ENCODE results near the gene CYFIP1.

The CYFIP1 gene

GRCh38 chr15:22915866-22916515 lies 64.2 kb downstream of the CYFIP1 start:
- no peak for DNase-seq

- DNase-seq, result no peak
Measured at GRCh38 chr15:22913646-22914380, 66.4 kb downstream of the CYFIP1 start.

GRCh38 chr15:22912256-22912655 lies 67.9 kb downstream of the CYFIP1 start:
- DNase-seq, result no peak

- no peak for DNase-seq
Measured at GRCh38 chr15:22911306-22911705, 68.9 kb downstream of the CYFIP1 start.

- no peak for DNase-seq
Measured at GRCh38 chr15:22908830-22909229, 71.3 kb downstream of the CYFIP1 start.

GRCh38 chr15:22907161-22907950 lies 72.8 kb downstream of the CYFIP1 start:
- no peak for DNase-seq

- no peak for DNase-seq
Measured at GRCh38 chr15:22904736-22905135, 75.4 kb downstream of the CYFIP1 start.

- no peak for DNase-seq
Measured at GRCh38 chr15:22903961-22904534, 76.1 kb downstream of the CYFIP1 start.

GRCh38 chr15:22903427-22903826 lies 76.7 kb downstream of the CYFIP1 start:
- DNase-seq, result no peak

- DNase-seq, result no peak
Measured at GRCh38 chr15:22902981-22903380, 77.2 kb downstream of the CYFIP1 start.

- no peak for DNase-seq
Measured at GRCh38 chr15:22902578-22902977, 77.6 kb downstream of the CYFIP1 start.

- DNase-seq, result no peak
Measured at GRCh38 chr15:22902046-22902445, 78.1 kb downstream of the CYFIP1 start.

GRCh38 chr15:22895465-22896190 lies 84.5 kb downstream of the CYFIP1 start:
- no peak for DNase-seq

- no peak for DNase-seq
Measured at GRCh38 chr15:22893881-22894280, 86.3 kb downstream of the CYFIP1 start.

- no peak for DNase-seq
Measured at GRCh38 chr15:22893081-22893480, 87.1 kb downstream of the CYFIP1 start.

GRCh38 chr15:22892333-22892732 lies 87.8 kb downstream of the CYFIP1 start:
- no peak for DNase-seq

GRCh38 chr15:22891426-22892210 lies 88.5 kb downstream of the CYFIP1 start:
- DNase-seq, result no peak

- DNase-seq, result no peak
Measured at GRCh38 chr15:22890296-22890695, 89.9 kb downstream of the CYFIP1 start.

- no peak for DNase-seq
Measured at GRCh38 chr15:22889146-22889818, 90.9 kb downstream of the CYFIP1 start.

GRCh38 chr15:22888120-22888859 lies 91.9 kb downstream of the CYFIP1 start:
- no peak for DNase-seq
